ENCODE data around the gene CABP4. TPM values are rescaled to one million over a fixed set of nuclear protein-coding genes. Genes with fewer than 3 reads are reported as not detected.

CABP4 gene
- total and polyA plus RNA-seq, 10 of the 15 experiments (the other 5 are each of a cell fraction or from before 2014, with no cell fraction given), result 0.04 to 0.41 (median 0.14) TPM; not detected in 2

DNA sequence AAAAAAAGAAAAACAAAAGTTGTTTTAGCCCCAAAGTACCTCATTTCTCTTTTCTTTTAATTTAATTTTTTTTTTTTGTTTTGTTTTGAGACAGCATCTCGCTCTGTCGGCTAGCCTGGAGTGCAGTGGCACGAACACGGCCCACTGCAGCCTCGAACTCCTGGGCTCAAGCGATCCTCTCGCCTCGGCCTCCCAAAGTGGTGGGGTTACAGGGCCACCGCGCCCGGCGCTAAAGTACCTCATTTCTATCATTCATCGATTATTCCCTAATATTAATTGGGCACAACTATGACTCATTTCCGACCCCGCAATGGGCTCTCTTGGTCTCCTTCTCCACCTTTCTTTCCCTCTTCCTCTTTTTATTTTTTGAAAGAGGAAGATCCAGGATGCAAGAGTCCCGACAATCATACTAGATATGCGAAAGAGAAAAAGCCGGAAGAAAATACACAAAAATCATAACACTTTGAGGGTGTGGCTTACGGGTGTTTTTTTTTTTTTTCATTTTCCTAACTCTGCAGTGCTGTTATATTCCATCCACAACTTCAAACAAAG is 27.2 kb downstream of the CABP4 start:
- Histone ChIP-seq H3K36me3 (ENCODE audit: control insufficient read depth in 2 of 2, insufficient read depth in 2 of 2, low read length in 1 of 2) (no peaks in the 10 kb centered on the region; a peak in 1 of 4 replicates), H3K4me2 (ENCODE audit: control insufficient read depth, insufficient read depth) (peak overlapping the region; percentile 80), H3K4me1 (ENCODE audit: control insufficient read depth, insufficient read depth, low read length) (peaks cover 35% of the 10 kb centered on the region), H3K79me2 (ENCODE audit: control insufficient read depth, insufficient read depth, low read length) (peaks cover 30% of the 10 kb centered on the region), H3K27ac (ENCODE audit: control insufficient read depth, insufficient read depth) (peak overlapping the region; percentile 70), H2AFZ (ENCODE audit: control insufficient read depth, low read depth, low read length) (peak overlapping the region; percentile 74), H3K9ac (ENCODE audit: control insufficient read depth, insufficient read depth, low read length) (peak overlapping the region; percentile 76), H3K27me3 (replicated peaks in 1 of 2; ENCODE audit: control insufficient read depth in 2 of 2, insufficient read depth in 2 of 2, low read length in 1 of 2) (no peaks in the 10 kb centered on the region), H4K20me1 (ENCODE audit: control insufficient read depth, insufficient read depth) (no peaks in the 10 kb centered on the region), H3K9me3 (replicated peaks; ENCODE audit: control insufficient read depth, insufficient read depth, low read length) (no peaks in the 10 kb centered on the region), H3K4me3 (peak overlapping the region; percentile 67)
- TSS peak; percentile 91 for BruUV-seq (replicated peaks)
- under 1% methylated on average over 19 of the region's 19 CpGs for WGBS (ENCODE audit: insufficient coverage, insufficient replicate concordance, low lambda C conversion rate, missing lambda C conversion rate)
- in situ Hi-C loops (cut with MboI), result no loop called here
- DNase-seq (ENCODE audit: low read depth, low spot score) (no peak), ATAC-seq (no peak), FAIRE-seq (no peak)
- ChIA-PET RAD21 (ENCODE audit: unreplicated experiment) (interaction anchor here (0.6 to 6.9 kb wide), 9 partner anchors 14 to 129 kb away, joined by 3 to 95 read pairs (median 4); partner anchors contain the start of genes PITPNM1, POLD4, PPP1CA and PTPRCAP), POLR2A (interaction anchor here (0.7 to 6.8 kb wide), 11 partner anchors 14 to 127 kb away, joined by 3 to 112 read pairs (median 4); partner anchors contain the start of genes PPP1CA, PTPRCAP, TBC1D10C and TMEM134), CTCF (interaction anchor here (0.6 to 6.7 kb wide), 8 partner anchors 13 to 1170 kb away, joined by 3 to 37 read pairs (median 4); partner anchors contain the start of genes PPP1CA, PTPRCAP, TBC1D10C and TMEM134), SMC1A (ENCODE audit: uncharacterized antibody, unreplicated experiment) (interaction anchor here (0.8 to 6.2 kb wide), 5 partner anchors 14 to 81 kb away, joined by 4 to 43 read pairs (median 4); partner anchors contain the start of genes PPP1CA, PTPRCAP and TMEM134)
- intact Hi-C loops (cut with micrococcal nuclease; ENCODE audit: unreplicated experiment), result loop anchor here (2.0 to 10.0 kb wide), 2 partner anchors 80 to 218 kb away; partner anchors contain the start of gene GRK2
- TF ChIP-seq CBFB (IDR thresholded peaks at IDR 0.05; ENCODE audit: low read depth) (no peak), DPF2 (IDR thresholded peaks at IDR 0.05) (0 out of 2 replicates have a peak, but pooled peaks have one; percentile 38), STAT3 (IDR thresholded peaks at IDR 0.05; ENCODE audit: low read depth, low read length) (no peak), EP300 (IDR thresholded peaks at IDR 0.05; ENCODE audit: borderline replicate concordance in 1 of 2, control insufficient read depth in 1 of 2, low read depth in 2 of 2, low read length in 2 of 2) (no peak), EZH2 (IDR thresholded peaks at IDR 0.05; ENCODE audit: borderline replicate concordance, control insufficient read depth, low read depth, low read length) (no peak), BACH1 (IDR thresholded peaks at IDR 0.05; ENCODE audit: borderline replicate concordance) (no peak), SIX5 (IDR thresholded peaks at IDR 0.05; ENCODE audit: low read depth, low read length, severe bottlenecking) (no peak), FOXK2 (IDR thresholded peaks at IDR 0.05) (no peak), SREBF1 (IDR thresholded peaks at IDR 0.05; ENCODE audit: low read length) (no peak)
- TF ChIP-seq, protein P1, sequence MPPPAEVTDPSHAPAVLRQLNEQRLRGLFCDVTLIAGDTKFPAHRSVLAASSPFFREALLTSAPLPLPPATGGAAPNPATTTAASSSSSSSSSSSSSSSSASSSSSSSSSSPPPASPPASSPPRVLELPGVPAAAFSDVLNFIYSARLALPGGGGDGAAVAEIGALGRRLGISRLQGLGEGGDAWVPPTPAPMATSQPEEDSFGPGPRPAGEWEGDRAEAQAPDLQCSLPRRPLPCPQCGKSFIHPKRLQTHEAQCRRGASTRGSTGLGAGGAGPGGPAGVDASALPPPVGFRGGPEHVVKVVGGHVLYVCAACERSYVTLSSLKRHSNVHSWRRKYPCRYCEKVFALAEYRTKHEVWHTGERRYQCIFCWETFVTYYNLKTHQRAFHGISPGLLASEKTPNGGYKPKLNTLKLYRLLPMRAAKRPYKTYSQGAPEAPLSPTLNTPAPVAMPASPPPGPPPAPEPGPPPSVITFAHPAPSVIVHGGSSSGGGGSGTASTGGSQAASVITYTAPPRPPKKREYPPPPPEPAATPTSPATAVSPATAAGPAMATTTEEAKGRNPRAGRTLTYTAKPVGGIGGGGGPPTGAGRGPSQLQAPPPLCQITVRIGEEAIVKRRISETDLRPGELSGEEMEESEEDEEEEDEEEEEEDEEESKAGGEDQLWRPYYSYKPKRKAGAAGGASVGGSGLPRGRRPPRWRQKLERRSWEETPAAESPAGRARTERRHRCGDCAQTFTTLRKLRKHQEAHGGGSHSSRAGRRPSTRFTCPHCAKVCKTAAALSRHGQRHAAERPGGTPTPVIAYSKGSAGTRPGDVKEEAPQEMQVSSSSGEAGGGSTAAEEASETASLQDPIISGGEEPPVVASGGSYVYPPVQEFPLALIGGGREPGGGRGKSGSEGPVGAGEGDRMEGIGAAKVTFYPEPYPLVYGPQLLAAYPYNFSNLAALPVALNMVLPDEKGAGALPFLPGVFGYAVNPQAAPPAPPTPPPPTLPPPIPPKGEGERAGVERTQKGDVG (CRISPR knock-in tag; IDR thresholded peaks at IDR 0.05), result no peak
- TF ChIP-seq, protein P2, sequence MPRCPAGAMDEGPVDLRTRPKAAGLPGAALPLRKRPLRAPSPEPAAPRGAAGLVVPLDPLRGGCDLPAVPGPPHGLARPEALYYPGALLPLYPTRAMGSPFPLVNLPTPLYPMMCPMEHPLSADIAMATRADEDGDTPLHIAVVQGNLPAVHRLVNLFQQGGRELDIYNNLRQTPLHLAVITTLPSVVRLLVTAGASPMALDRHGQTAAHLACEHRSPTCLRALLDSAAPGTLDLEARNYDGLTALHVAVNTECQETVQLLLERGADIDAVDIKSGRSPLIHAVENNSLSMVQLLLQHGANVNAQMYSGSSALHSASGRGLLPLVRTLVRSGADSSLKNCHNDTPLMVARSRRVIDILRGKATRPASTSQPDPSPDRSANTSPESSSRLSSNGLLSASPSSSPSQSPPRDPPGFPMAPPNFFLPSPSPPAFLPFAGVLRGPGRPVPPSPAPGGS (IDR thresholded peaks at IDR 0.05; ENCODE audit: borderline replicate concordance, insufficient read depth, low read depth, low read length, poor library complexity, severe bottlenecking), result no peak
- TF ChIP-seq, protein P3, sequence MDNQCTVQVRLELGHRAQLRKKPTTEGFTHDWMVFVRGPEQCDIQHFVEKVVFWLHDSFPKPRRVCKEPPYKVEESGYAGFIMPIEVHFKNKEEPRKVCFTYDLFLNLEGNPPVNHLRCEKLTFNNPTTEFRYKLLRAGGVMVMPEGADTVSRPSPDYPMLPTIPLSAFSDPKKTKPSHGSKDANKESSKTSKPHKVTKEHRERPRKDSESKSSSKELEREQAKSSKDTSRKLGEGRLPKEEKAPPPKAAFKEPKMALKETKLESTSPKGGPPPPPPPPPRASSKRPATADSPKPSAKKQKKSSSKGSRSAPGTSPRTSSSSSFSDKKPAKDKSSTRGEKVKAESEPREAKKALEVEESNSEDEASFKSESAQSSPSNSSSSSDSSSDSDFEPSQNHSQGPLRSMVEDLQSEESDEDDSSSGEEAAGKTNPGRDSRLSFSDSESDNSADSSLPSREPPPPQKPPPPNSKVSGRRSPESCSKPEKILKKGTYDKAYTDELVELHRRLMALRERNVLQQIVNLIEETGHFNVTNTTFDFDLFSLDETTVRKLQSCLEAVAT (IDR thresholded peaks at IDR 0.05), result 0 out of 2 replicates have a peak, but pooled peaks have one; percentile 24
- TF ChIP-seq, protein P4, sequence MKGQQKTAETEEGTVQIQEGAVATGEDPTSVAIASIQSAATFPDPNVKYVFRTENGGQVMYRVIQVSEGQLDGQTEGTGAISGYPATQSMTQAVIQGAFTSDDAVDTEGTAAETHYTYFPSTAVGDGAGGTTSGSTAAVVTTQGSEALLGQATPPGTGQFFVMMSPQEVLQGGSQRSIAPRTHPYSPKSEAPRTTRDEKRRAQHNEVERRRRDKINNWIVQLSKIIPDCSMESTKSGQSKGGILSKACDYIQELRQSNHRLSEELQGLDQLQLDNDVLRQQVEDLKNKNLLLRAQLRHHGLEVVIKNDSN (IDR thresholded peaks at IDR 0.05; ENCODE audit: borderline replicate concordance, extremely low read length, insufficient read depth, low read depth, low read length), result no peak

All from GM12878 (cell line).